Lower leg skin (tissue), 3 donors: ENCODE data around the gene CYP2A13.
"Not testable (repeated sequence)": the region's sequence is repeated elsewhere in the genome, so short reads cannot be mapped to it uniquely, and the experiment has no call there.

Source experiments
- CTCF ChIP-seq, 3 donors: fragments of 450-650 bp; IDR thresholded peaks; one replicate each; pipeline ENCODE4 v1.5.1; 2016; ENCODE audit warnings: antibody characterized with exemption in 3 of 3, mild to moderate bottlenecking in 3 of 3, moderate library complexity in 2 of 3
- POLR2A ChIP-seq, 2 donors: fragments of 450-650 bp; IDR thresholded peaks; one replicate each; pipeline ENCODE4 v1.6.1; 2016 to 2017; ENCODE audit warnings: antibody characterized with exemption in 2 of 2, mild to moderate bottlenecking in 1 of 2, moderate library complexity in 1 of 2

- TF ChIP-seq CTCF, POLR2A (IDR thresholded peaks at IDR 0.05): not testable (repeated sequence)
These were observed 43.2 kb upstream of the CYP2A13 start for GRCh38 chr19:41045095-41045494.
